GM21825 (cell line): ENCODE results near the gene NCOR1.
A peak's percentile ranks its signal among the peaks of the same experiment; 100 is the strongest.
"Not testable (repeated sequence)": the region's sequence is repeated elsewhere in the genome, so short reads cannot be mapped to it uniquely, and the experiment has no call there.

ENCODE experiments used
- ATAC-seq: cut with Tn5 transposase; IDR thresholded peaks from one replicate; pipeline ENCODE4 v1.9.1; 2021; ENCODE audit warnings: mild to moderate bottlenecking, moderate library complexity; ENCODE audit not compliant: unreplicated experiment

NCOR1 gene

DNA sequence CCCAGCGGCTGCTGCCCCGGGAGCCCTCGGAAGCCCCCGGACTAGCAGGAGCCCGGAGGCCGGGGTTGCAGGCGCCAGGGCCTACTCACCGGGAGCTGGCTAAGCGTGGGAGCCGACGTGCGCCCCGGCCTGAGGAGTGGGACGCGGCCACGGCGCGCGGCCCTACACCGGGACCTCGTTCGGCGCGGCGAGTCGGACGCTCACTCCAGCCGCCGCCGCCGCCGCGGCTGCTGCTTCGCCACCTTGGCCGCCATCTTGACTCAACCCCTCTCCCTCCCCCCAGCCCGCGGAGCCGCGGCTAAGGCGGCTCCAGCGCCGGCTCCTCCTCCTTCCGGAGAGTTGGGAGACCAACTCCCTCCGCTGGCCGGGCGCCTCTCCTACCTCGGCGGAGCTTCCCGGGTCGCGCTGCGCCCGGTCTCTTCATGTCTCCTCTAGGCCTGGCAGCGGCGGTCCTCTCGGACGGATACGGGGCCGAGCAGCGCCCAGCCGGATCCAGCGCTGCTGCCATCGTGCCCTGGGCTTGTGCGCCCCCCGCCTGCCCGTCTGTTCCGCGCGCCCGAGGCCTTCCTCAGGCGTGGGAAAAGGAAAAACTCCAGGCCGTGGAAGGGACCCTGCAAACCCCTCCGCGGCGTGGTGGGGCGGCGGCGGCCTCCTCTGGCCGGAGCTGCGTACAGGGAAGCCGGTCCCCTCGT, at the start of gene NCOR1:
NCOR1 (minus strand) TSS at position 262 of the 692 bp plus-strand sequence. CDS start 20,965 bp downstream, outside the sequence.
- ATAC-seq, result peak; percentile 76

DNA sequence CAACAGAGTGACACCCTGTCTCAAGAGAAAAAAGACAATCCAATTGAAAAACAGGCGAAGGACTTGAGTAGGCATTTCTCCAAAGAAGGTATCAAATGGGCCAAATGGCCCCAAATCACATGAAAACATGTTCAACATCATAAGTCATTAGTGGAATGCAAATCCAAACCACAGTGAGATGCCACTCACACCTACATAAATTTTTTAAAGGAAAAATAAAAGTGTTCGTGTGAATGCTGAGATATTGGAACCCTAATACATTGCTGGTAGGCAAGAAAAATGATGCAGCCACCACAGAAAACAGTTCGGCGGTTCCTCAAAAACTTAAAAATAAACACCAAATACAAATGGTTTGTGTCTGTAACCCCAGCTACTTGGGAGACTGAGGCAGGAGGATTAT, 46.9 kb upstream of the NCOR1 start:
- ATAC-seq, result no peak

DNA sequence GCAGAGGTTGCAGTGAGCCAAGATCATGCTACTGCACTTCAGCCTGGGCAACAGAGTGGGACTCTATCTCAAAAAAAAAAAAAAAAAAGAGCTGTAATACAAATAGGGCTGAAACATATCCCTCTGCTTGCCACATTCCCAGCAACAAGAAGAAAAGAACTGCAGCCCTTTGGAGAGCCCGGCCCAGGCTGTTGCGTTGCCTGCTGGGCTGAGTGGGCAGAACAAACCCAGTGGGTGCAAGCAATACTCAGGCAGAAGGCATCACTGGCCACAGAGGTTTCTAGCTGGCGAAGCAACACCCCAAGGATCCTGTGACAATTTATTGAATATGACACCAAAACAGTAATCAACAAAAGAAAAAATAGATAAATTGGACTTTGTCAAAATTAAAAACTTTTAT, 45.7 kb upstream of the NCOR1 start:
- no peak for ATAC-seq

DNA sequence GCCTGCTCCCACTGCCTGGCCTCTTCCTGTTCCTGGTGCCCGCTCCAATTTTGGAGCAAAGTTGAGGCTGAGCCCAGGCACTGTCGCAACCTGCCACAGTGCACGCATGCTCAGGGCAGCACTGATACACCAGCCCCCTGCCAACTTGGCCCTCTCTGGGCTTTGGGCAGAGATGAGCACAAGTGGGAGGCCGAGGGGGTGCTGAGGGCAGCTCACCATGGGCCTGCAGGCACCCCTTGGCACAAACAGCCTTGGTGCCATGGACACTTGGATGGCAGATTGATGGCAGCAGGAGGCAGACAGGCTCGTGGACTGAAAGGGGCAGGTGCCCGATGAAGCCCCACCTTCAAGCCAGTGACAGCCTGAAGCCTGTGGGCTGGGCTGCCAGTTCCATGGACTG, 44.6 kb upstream of the NCOR1 start:
- no peak for ATAC-seq

DNA sequence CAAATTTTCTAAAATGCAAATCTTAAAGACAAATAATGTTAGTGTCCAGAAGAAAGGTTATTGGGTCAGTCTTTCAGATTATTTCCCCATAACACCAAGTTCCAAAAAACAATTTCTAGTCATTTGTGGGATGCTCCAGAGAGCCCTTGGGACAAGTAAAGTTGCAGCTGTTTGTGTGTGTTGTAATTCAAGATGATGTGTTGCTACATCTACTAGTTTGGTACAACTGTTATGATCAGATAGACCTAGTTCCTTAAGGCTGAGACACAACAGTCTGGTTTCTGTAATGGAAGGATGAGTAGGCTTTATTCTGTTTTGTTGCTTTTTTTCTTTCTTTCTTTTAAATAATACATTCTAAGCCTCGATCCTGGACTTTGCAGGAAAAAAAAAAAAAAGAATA, 43.6 kb upstream of the NCOR1 start:
- no peak for ATAC-seq

DNA sequence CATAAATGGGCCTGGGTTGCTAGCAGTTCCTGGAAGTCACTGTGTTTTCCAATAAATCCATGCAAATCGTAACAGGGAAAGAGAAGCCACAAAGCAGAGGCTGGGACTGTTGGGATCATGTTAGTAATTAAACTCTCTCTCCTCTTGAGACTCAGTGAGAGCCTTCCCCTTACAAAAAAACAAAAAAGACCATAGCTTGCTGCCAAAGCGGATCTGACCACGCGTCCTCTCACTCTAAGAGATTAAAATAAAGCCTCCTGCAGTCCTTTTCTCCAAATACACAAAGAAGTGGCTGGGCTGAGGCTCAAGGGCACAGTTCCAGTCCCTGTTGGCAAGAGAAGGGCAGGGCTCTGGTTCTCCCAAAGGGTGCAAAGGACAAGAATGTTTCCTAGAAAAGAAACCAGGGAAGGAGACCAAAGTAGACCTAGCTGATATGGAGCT, 40.2 kb upstream of the NCOR1 start:
- ATAC-seq, result no peak

DNA sequence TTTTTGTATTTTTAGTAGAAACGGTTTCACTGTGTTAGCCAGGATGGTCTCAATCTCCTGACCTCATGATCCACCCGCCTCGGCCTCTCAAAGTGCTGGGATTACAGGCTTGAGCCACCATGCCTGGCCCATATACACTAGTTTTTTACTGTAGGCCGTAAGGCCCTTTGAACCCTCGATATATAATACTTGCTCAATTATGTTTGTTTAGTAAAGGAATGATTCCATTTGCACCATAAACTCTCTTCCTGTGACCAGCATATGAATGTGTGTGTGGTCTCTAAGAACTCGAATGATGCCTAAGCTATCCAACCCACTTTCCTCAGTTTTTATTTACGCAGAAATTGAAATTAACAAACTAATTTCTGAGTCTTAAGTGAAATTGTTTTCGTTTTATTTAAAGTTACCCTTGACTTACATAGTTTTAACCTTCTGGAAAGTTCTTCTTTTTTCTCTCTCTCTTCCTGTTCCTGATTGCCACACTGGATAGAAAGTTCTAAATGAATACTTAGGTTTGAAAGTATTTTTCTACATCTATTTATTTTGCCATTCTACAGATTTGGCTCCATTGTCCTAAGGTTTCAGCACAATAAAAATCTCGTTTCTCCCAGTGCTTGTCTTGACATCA, 39.6 kb upstream of the NCOR1 start:
- no peak for ATAC-seq

DNA sequence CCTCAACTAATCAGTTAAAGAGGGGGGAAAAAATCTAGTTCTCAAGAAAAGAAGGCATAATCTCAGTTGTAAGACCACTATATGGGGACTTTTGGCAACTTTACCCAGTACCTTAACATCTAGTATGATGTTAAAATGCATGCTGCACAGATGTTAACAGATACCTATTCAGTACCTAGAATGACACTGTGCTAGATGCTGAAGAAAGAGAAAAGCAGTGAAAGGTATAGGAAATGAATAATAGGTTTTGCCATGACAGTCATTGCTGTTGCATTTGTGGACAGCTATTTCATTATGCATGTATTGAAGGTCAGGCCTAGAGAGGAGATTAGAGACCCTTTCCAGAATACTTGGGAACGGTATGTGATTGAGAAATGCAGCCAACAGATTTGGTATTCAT, 36.2 kb upstream of the NCOR1 start:
- no peak for ATAC-seq

DNA sequence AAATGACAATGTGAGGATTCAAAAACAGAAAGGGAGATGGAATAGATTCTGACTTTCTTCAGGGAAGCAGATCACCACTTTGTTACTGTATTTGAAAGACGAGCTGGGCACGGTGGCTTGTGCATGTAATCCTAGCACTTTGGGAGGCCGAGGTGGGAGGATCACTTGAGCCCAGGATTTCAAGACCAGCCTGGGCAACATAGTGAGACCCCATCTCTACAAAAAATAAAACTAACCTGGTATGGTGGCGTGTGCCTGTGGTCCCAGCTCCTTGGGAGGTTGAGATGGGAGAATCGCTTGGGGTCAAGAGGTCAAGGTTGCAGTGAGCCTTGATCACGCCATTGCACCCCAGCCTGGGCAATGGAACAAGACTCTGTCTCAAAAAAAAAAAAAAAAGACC, 35.7 kb upstream of the NCOR1 start:
- no peak for ATAC-seq

DNA sequence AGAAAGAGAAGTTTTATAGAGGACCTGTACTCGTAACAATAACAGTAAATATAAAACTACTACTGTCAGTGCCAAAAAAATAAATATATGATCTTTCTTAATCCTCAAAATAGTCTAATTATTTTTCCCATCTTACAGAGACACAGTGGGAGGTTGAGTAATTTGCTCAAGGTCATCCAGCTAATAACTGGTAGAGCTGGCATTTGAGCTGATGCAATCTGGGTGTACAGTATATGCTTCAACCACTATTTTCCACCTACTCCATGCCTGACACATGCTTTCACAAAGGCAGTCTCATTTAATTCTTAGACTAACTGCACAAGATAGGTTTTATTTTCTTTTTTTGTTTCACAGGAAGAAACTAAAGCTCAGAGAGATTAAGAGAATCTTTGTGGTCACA, 35.3 kb upstream of the NCOR1 start:
- no peak for ATAC-seq

DNA sequence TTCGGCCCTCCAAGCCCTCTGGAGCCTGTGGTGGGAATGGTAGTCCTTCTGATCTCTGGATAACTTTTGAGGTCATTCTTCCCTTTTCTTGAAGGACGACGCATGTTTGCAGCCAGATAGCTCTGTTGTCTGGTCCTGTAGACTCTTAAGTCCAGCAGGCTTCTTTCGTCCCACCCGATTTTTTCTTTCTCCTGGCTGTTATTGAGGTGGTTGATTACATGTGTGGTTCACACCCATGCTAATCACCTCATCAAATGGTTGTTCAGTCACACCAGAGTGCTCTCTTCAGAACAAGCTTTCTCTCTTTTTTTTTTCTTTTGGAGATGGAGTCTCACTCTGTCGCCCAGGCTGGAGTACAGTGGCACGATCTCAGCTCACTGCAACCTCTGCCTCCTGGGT, 32.3 kb upstream of the NCOR1 start:
- ATAC-seq, result no peak

DNA sequence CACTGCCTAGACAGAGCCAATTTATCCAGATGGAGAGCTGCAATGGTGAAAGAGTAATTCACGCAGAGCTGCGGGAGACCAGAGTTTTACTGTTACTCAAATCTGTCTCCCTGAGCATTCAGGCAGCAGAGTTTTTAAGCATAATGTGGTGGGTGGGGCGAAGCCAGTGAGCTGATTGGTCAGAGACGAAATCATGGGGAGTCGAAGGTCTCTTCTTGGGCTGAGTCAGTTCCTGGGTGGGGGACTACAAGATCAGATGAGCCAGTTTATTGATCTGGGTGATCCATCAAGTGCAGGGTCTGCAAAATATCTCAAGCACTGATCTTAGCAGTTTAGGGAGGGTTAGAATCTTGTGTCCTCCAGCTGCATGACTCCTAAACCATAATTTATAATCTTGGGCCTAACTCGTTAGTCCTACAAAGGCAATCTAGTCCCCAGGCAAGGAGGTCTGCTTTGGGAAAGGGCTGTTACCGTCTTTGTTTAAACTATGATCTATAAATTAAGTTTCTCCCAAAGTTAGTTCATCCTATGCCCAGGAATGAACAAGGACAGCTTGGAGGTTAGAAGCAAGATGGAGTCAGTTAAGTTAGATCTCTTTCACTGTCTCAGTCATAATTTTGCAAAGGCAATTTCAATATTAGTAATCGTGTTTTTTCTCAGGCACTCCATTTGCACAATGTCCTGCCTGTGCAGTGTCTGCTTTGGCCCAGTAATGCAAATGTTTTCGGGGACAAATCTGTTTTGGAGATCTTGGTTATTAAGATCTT, 28.6 kb upstream of the NCOR1 start:
- no peak for ATAC-seq

DNA sequence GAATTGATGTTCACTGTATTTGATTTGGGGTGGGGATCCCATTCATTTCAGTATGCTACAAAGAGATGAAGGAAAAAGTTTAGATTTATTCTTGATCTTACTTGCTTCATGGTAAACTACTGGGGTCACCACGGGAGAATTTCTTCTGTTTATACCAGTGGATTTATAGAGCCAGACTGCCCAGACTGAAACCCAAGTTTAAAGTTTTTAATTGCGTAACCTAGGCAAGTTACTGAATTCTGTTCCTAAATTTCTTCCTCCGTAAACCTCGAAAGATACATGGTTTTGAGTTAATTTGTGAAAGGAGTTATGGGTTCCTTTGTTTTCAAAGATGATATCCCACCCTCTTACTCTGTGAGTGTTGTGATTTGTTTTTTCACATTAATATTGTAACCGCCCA, 28.1 kb upstream of the NCOR1 start:
- ATAC-seq, result no peak

DNA sequence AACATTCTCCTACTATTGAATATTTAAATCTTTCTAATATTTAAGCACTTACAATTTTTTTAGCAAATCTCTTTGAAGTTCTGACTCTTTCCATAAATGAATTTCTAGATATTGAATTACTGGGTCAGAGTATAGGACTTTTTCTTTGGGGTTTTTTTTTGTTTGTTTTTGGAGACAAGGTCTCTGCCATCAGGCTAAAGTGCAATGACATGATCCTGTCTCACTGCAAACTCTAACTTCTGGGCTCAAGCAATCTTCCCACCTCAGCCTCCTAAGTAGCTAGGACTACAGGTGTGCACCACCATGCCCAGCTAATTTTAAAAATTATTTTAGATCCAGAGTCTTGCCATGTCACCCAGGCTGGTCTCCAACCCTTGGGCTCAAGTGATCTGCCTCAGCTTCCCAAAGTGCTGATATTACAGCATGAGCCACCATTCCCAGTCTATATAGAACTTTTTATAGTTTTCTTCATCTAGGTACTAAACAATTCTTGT, 26.6 kb upstream of the NCOR1 start:
- ATAC-seq, result no peak

DNA sequence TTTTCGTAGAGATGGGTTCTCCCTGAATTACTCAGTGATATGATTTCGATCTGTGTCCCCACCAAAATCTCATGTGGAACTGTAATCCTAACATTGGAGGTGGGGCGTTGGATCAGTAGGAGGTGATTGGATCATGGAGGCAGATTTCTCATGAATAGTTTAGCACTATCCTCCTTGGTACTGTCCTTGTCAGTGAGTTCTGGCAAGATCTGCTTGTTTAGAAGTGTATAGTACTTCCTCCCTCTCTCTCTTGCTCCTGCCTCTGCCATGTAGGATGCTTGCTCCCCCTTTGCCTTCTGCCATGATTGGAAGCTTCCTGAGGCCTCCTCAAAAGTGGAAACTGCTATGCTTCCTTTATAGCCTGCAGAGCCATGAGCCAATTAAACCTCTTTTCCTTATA, 24.6 kb upstream of the NCOR1 start:
- no peak for ATAC-seq

DNA sequence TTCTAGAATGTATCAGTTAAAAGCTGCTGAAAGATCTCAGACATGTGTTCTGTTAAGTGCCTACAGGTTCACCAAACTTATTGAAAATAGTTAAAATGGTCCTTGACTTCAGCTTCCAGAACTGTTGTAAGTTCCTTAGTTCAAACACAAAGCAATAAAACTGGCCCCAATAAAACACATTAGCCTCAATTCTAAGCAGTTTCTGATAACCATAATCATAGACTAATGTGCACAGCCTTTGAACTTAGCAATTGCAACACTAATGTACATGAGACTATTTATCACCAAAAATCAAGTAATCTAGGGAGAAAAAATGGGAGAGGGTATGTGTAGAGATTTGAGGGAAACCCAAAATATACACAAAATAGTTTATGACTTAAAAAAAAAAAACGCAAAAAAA, 17.1 kb upstream of the NCOR1 start:
- ATAC-seq, result no peak

DNA sequence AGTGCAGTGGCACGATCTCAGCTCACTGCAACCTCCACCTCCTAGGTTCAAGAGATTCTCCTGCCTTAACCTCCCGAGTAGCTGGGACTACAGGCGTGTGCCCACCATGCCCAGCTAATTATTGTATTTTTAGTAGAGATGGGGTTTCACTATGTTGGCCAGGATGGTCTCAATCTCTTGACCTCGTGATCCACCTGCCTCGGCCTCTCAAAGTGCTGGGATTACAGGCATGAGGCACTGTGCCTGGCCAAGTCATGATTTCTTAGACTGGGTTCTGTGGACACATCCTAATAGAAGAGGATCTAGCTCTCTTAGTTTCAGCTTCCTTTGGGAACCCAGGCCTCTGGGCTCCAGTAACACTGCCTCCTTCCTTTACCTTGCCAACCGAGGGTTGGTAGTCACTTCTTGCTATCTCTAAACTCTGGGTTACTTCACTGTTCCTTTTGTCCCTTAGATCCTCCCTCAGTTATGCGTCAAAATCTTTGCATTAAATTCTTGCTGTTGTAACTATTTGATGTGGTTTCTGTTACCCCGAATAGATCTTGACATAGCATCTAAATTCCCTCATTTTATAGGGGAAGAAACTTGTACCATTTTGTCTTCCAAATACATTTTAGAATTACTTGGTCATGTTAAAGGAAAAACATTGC, 14.7 kb upstream of the NCOR1 start:
- not testable (repeated sequence) for ATAC-seq

DNA sequence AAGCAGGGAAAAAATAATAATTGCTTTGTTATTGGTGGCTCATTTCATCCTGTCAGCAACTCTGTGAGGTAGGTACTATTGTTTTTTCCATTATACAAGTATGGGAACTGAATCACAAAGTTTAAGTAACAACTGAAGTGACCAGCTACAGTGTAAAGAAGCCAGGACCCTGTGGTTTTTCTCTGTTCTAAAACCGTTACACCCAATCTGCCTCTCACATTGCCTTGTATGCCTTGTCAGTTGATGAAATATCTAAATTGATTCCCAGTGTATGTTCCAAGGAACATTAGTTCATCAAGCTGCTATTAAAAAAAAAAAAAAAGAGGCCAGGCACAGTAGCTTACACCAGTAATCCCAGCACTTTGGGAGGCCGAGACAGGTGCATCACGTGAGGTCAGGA, 7.1 kb upstream of the NCOR1 start:
- ATAC-seq, result no peak

DNA sequence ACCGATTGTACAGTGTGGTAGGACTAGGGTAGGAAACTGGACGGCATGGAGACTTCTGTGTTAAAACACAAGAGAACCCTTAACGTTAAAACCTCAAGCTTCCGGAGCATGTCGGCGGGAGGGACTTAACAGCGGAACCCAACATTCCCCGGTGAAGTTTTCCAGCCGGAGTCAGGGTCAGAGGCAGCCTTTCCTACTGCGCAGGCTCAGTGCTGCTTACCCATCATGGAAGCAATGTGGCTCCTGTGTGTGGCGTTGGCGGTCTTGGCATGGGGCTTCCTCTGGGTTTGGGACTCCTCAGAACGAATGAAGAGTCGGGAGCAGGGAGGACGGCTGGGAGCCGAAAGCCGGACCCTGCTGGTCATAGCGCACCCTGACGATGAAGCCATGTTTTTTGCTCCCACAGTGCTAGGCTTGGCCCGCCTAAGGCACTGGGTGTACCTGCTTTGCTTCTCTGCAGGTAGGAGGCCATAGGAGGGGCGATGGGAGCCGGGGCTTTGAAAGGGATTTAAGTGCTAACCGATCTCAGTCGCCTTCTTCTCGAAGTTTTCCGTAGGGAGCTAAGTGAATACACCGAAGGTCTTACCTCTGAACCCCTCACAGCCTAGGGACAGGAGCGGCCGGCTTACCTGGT, 1.8 kb upstream of the NCOR1 start, which contains the start of gene PIGL:
PIGL (plus strand) TSS at position 209 of the 634 bp plus-strand sequence; CDS start at position 226, 17 bp downstream.
- peak; percentile 42 for ATAC-seq

DNA sequence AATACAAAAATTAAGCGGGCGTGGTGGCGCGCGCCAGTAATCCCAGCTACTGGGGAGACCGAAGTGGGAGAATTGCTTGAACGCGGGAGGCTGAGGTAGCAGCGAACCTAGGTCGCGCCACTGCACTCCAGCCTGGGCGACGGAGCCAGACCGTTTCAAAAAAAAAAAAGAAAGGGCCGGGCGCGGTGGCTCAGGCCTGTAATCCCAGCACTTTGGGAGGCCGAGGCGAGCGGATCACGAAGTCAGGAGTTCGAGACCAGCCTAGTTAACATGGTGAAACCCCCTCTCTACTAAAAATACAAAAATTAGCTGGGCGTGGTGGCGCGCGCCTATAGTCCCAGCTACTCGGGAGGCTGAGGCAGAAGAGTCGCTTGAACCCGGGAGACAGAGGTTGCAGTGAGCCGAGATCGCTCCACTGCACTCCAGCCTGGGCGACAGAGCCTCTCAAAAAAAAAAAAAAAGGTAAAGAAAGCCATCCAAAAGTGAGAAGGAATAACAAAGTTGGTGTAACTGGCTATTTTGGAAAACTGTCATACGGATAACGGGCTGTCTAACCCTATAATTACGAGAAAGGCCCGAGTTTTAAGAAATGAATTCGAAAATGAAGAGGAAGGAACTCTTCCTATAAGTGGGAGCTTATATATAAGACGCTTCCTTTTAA, 1.1 kb upstream of the NCOR1 start:
- ATAC-seq, result not testable (repeated sequence)
